HCT116 (cell line): ENCODE data around the gene ADGRE2. TPM values are rescaled to one million over a fixed set of nuclear protein-coding genes. Genes with fewer than 3 reads are reported as not detected.
A peak's percentile ranks its signal among the peaks of the same experiment; 100 is the strongest.
"Not testable (repeated sequence)": the region's sequence is repeated elsewhere in the genome, so short reads cannot be mapped to it uniquely, and the experiment has no call there.

Experiments
- ATAC-seq: fragments of 200-7000 bp; cut with Tn5 transposase; 2 replicates; pipeline ENCODE4 v1.9.1; 2020; ENCODE audit warnings: mild to moderate bottlenecking, moderate library complexity
- BruUV-seq: library from RNA; stranded (reverse); fragments of 400-500 nt; replicated peaks from 2 replicates; lab custom pipeline; 2021; lab: Mats Ljungman, UMichigan
- CTCF ChIA-PET: fragments of 300-600 bp; sonication (Branson Sonifier 250); formaldehyde crosslinking; loops from one replicate; lab custom pipeline; 2021; ENCODE audit warnings: antibody characterized with exemption; lab: Charles Lee
- POLR2A ChIA-PET: fragments of 300-600, 350-600 bp; sonication (Branson Sonifier 250); formaldehyde crosslinking; loops from one replicate; lab custom pipeline; 2021; ENCODE audit warnings: antibody characterized with exemption; lab: Charles Lee
- RAD21 ChIA-PET, 2 experiments: fragments of 300-600 bp; sonication (Branson Sonifier 250); formaldehyde crosslinking; loops; one replicate each; lab custom pipeline; 2023; ENCODE audit warnings: low total read pairs in 2 of 2; ENCODE audit not compliant: uncharacterized antibody in 2 of 2, unreplicated experiment in 2 of 2, low non-redundant PET in 1 of 2; lab: Charles Lee
- DNase-seq: peaks from one replicate; pipeline ENCODE4 v3.0.0-alpha.2; 2010; ENCODE audit warnings: low read depth, low spot score
- H2AFZ ChIP-seq: fragments of 200-600 bp; shearing (Covaris generic), sonication (generic); 2 replicates; pipeline ENCODE4 v1.6.1; 2017; ENCODE audit warnings: low read depth, mixed run types, mixed read lengths, antibody characterized with exemption, low read length; ENCODE audit not compliant: poor library complexity, severe bottlenecking
- H3K27ac ChIP-seq: 2 replicates; pipeline ENCODE4 v1.5.1; 2012; ENCODE audit warnings: low read depth, low read length
- H3K27me3 ChIP-seq: fragments of 200-600 bp; sonication (generic); 2 replicates; pipeline ENCODE4 v1.6.1; 2016; ENCODE audit warnings: mixed run types, low read length, mixed read lengths; ENCODE audit not compliant: insufficient read depth
- H3K36me3 ChIP-seq, 2 experiments: fragments of 200-500 bp in 1 of 2; fragments of 200-600 bp in 1 of 2; sonication (Bioruptor generic) in 1 of 2; sonication (generic) in 1 of 2; 2 replicates each; pipeline versions ENCODE4 v1.5.1 to v1.6.1; 2014 to 2016; ENCODE audit warnings: low read length in 2 of 2, inconsistent platforms in 1 of 2, mixed read lengths in 1 of 2, mixed run types in 1 of 2; ENCODE audit not compliant: insufficient read depth in 2 of 2, control insufficient read depth in 1 of 2
- H3K4me1 ChIP-seq, 2 experiments: fragments of 200-600 bp in 1 of 2; sonication (generic) in 1 of 2; 2 replicates each; pipeline versions ENCODE4 v1.5.1 to v1.6.1; 2012 to 2017; ENCODE audit warnings: low read length in 2 of 2, inconsistent platforms in 1 of 2, mild to moderate bottlenecking in 1 of 2, mixed read lengths in 1 of 2, mixed run types in 1 of 2, moderate library complexity in 1 of 2; ENCODE audit not compliant: insufficient read depth in 2 of 2, control insufficient read depth in 1 of 2
- H3K4me2 ChIP-seq: fragments of 200-600 bp; sonication (generic); 2 replicates; pipeline ENCODE4 v1.6.1; 2017; ENCODE audit warnings: mixed run types, low read length, mixed read lengths
- H3K4me3 ChIP-seq, 2 experiments: fragments of 200-600 bp in 1 of 2; sonication (generic) in 1 of 2; replicated peaks in 1 of 2; 2 replicates each; pipeline ENCODE4 v1.5.1; 2011 to 2016; ENCODE audit warnings: low read length in 2 of 2, control low read depth in 1 of 2, low read depth in 1 of 2, mild to moderate bottlenecking in 1 of 2, mixed read lengths in 1 of 2, mixed run types in 1 of 2
- H3K79me2 ChIP-seq: fragments of 200-600 bp; sonication (generic); 2 replicates; pipeline ENCODE4 v1.6.1; 2017; ENCODE audit warnings: mild to moderate bottlenecking, mixed run types, low read length, moderate library complexity, mixed read lengths; ENCODE audit not compliant: insufficient read depth
- H3K9ac ChIP-seq: fragments of 200-600 bp; sonication (generic); 2 replicates; pipeline ENCODE4 v1.6.1; 2016; ENCODE audit warnings: low read length, mixed read lengths
- H3K9me2 ChIP-seq: fragments of 200-600 bp; sonication (generic), shearing (Covaris generic); 2 replicates; pipeline ENCODE4 v1.6.1; 2017; ENCODE audit warnings: mixed run types, mild to moderate bottlenecking, moderate library complexity; ENCODE audit not compliant: insufficient read depth
- H3K9me3 ChIP-seq, 2 experiments: fragments of 200-500 bp in 1 of 2; fragments of 200-600 bp in 1 of 2; sonication (Bioruptor generic) in 1 of 2; sonication (generic) in 1 of 2; 2 replicates each; pipeline ENCODE4 v1.6.1; 2014 to 2017; ENCODE audit warnings: low read length in 2 of 2, mixed read lengths in 2 of 2, inconsistent platforms in 1 of 2, low read depth in 1 of 2, mild to moderate bottlenecking in 1 of 2, mixed run types in 1 of 2, moderate library complexity in 1 of 2; ENCODE audit not compliant: control insufficient read depth in 1 of 2, insufficient read depth in 1 of 2
- H4K20me1 ChIP-seq: fragments of 200-600 bp; sonication (generic), shearing (Covaris generic); 2 replicates; pipeline ENCODE4 v1.6.1; 2017; ENCODE audit warnings: mixed run types, mild to moderate bottlenecking, moderate library complexity; ENCODE audit not compliant: insufficient read depth
- CEBPB ChIP-seq: IDR thresholded peaks from 2 replicates; pipeline ENCODE4 v1.6.1; 2012; ENCODE audit warnings: low read depth
- EGR1 ChIP-seq: IDR thresholded peaks from 2 replicates; pipeline ENCODE4 v1.6.1; 2012; ENCODE audit warnings: low read depth
- FOSL1 ChIP-seq: IDR thresholded peaks from 2 replicates; pipeline ENCODE4 v1.6.1; 2012; ENCODE audit warnings: low read depth
- JUND ChIP-seq: IDR thresholded peaks from 2 replicates; pipeline ENCODE4 v1.6.1; 2012
- intact Hi-C: fragments of 100-400 bp; cut with micrococcal nuclease; formaldehyde crosslinking; loops from 2 replicates; pipeline ENCODE4 v1.10.0; 2022
- total RNA-seq: library from RNA; stranded (reverse); gene quantifications from one replicate; pipeline ENCODE4 v1.2.1, GENCODE V29; 2021; ENCODE audit not compliant: unreplicated experiment

ADGRE2 gene
- total RNA-seq, 1 experiment from 2014 or later: 8.4 TPM

DNA sequence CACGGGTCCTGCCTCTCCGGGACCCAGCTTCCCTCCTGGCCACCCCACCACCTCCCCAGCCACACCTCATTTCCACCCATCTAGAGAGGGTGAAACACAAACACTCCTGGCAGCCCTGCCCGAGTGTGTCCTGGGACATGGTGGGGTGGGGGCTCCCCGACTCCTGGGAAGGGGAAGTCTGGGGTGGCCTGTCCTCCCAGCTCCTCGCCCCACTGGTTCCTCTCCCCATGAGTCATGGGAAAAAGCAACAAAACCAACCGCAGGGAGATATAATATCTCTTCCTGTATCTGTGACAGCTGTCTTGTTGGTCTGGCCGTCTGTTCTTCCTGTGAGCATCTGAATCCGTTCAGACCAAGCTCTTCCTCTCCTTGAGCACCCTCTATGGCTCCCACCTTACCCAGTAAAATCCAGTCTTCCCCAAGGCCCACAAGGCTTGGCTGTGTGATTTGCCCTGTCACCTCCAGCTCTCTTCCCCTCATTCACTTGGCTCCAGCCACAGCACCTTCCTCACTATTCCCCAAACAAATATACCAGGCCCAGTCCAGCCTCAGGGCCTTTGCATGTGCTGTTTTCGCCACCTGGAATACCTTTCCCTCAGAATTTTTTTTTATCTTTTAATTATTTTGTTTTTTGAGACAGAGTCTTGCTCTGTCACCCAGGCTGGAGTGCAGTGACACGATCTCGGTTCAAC is 6.9 kb upstream of the ADGRE2 start:
- H3K79me2 ChIP-seq, H3K9me3 ChIP-seq, H3K4me3 ChIP-seq, H3K27ac ChIP-seq, H3K27me3 ChIP-seq, H4K20me1 ChIP-seq, BruUV-seq, RAD21 ChIA-PET, DNase-seq, H3K9me2 ChIP-seq, H3K36me3 ChIP-seq, H3K9ac ChIP-seq, H2AFZ ChIP-seq: not testable (repeated sequence)
- TF ChIP-seq JUND: peak; percentile 33
- peak; percentile 30; the same call in 1 of the 2 replicates for TF ChIP-seq FOSL1
- intact Hi-C loops: loop anchor here (2.0 kb wide), 2 partner anchors 104 to 210 kb away; no protein-coding TSS in a partner anchor
- ChIA-PET POLR2A (interaction anchor here (1.3 kb wide), 1 partner anchor 9 kb away, joined by 4 read pairs; no protein-coding TSS in a partner anchor), CTCF (interaction anchor here (0.6 to 2.8 kb wide), 8 partner anchors 10 to 307 kb away, joined by 3 to 15 read pairs (median 4); no protein-coding TSS in a partner anchor)
- Histone ChIP-seq H3K4me1 (peaks cover 14 to 24% of the 10 kb centered on the region in 2 experiments; a peak in 3 of 4 replicates), H3K4me2 (peak overlapping the region; percentile 71)
- peak; percentile 50 for ATAC-seq

DNA sequence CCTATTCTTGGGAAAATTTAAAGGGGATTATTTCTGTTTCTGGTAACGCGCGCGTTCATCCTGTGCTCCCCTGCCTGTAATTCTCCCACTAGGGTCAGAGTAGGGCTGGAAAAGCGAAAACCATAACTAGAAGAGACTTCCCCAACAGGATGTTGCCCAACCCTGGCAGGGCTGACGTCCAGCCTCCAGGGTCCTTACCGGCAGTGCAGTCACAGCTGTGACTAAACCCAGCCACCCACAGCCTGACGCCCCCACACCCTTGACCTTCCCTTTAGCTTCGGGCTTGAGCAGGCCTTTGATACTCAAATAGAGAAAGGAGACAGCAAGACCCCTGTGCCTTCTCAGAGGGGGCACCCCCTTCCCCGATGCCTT is 6.4 kb upstream of the ADGRE2 start:
- BruUV-seq, H3K4me3 ChIP-seq, DNase-seq, H3K27ac ChIP-seq, H3K36me3 ChIP-seq, H3K9ac ChIP-seq, RAD21 ChIA-PET, H4K20me1 ChIP-seq, H3K9me2 ChIP-seq, H3K9me3 ChIP-seq, H3K27me3 ChIP-seq, H2AFZ ChIP-seq, ATAC-seq, H3K79me2 ChIP-seq: not testable (repeated sequence)
- intact Hi-C loops: loop anchor here (2.0 kb wide), 2 partner anchors 104 to 210 kb away; no protein-coding TSS in a partner anchor
- H3K4me2 ChIP-seq: peak overlapping the region; percentile 38; the same call in 1 of the 2 replicates
- H3K4me1 ChIP-seq: peaks cover 14 to 24% of the 10 kb centered on the region in 2 experiments; a peak in 3 of 4 replicates
- TF ChIP-seq CEBPB: 0 out of 2 replicates have a peak, but pooled peaks have one; percentile 16
- TF ChIP-seq FOSL1: peak; percentile 7; the same call in 1 of the 2 replicates
- TF ChIP-seq EGR1: peak; percentile 75
- CTCF ChIA-PET: interaction anchor here (0.6 to 2.8 kb wide), 4 partner anchors 186 to 307 kb away, joined by 3 to 15 read pairs (median 8); no protein-coding TSS in a partner anchor
- POLR2A ChIA-PET: interaction anchor here (1.3 kb wide), 1 partner anchor 8 kb away, joined by 4 read pairs; no protein-coding TSS in a partner anchor

- H3K9ac ChIP-seq, POLR2A ChIA-PET, H3K9me3 ChIP-seq, H4K20me1 ChIP-seq, intact Hi-C loops, H3K9me2 ChIP-seq, H3K4me2 ChIP-seq, DNase-seq, CTCF ChIA-PET, ATAC-seq, H3K36me3 ChIP-seq, H3K27ac ChIP-seq, H3K4me3 ChIP-seq, H2AFZ ChIP-seq, BruUV-seq, H3K27me3 ChIP-seq, H3K79me2 ChIP-seq: not testable (repeated sequence)
- RAD21 ChIA-PET: interaction anchor here in 1 of 2 experiments (0.6 kb wide), 1 partner anchor 79 kb away, joined by 3 read pairs; no protein-coding TSS in a partner anchor
- H3K4me1 ChIP-seq: peaks cover 14 to 24% of the 10 kb centered on the region in 2 experiments; a peak in 3 of 4 replicates
These were observed 5.1 kb upstream of the ADGRE2 start for GRCh38 chr19:14783410-14783998.
